Spleen (tissue), 11 donors: ENCODE data around the gene PAOX. TPM values are rescaled to one million over a fixed set of nuclear protein-coding genes. Genes with fewer than 3 reads are reported as not detected.
A peak's percentile ranks its signal among the peaks of the same experiment; 100 is the strongest.

Source experiments
- DNase-seq: peaks from one replicate; pipeline ENCODE4 v3.0.0-alpha.2; 2020
- H3K27ac ChIP-seq, 8 donors: fragments of 200-600 bp; sonication (generic) in 7 of 8; 1 replicate in 4 of 8; 2 replicates in 4 of 8; pipeline versions ENCODE4 v1.5.0 to v1.8.0; 2016 to 2021; ENCODE audit warnings: inconsistent platforms in 4 of 8, mild to moderate bottlenecking in 4 of 8, moderate library complexity in 1 of 8
- H3K27me3 ChIP-seq, 7 donors: fragments of 200-600 bp; sonication (generic) in 6 of 7; replicated peaks in 1 of 7; 1 replicate in 4 of 7; 2 replicates in 3 of 7; pipeline versions ENCODE4 v1.5.0 to v1.8.0; 2016 to 2021; ENCODE audit warnings: inconsistent platforms in 3 of 7, mild to moderate bottlenecking in 1 of 7
- H3K36me3 ChIP-seq, 6 donors: fragments of 200-600 bp; sonication (generic) in 5 of 6; 1 replicate in 4 of 6; 2 replicates in 2 of 6; pipeline versions ENCODE4 v1.5.0 to v1.8.0; 2016 to 2021; ENCODE audit warnings: inconsistent platforms in 2 of 6
- H3K4me1 ChIP-seq, 6 donors: fragments of 200-600 bp; sonication (generic) in 5 of 6; 1 replicate in 3 of 6; 2 replicates in 3 of 6; pipeline versions ENCODE4 v1.5.0 to v1.8.0; 2016 to 2021; ENCODE audit warnings: inconsistent platforms in 3 of 6
- H3K4me3 ChIP-seq, 8 donors: fragments of 200-600 bp; sonication (generic) in 7 of 8; 1 replicate in 4 of 8; 2 replicates in 4 of 8; pipeline versions ENCODE4 v1.5.0 to v1.8.0; 2016 to 2021; ENCODE audit warnings: inconsistent platforms in 4 of 8, mild to moderate bottlenecking in 4 of 8, moderate library complexity in 2 of 8
- H3K9me3 ChIP-seq, 8 donors: fragments of 200-600 bp; sonication (generic) in 7 of 8; 1 replicate in 4 of 8; 2 replicates in 4 of 8; pipeline versions ENCODE4 v1.5.0 to v1.8.0; 2016 to 2021; ENCODE audit warnings: inconsistent platforms in 4 of 8
- POLR2A ChIP-seq, 3 donors: fragments of 450-650 bp; IDR thresholded peaks; one replicate each; pipeline ENCODE4 v1.5.1; 2017; ENCODE audit warnings: antibody characterized with exemption in 3 of 3, mild to moderate bottlenecking in 1 of 3
- POLR2AphosphoS5 ChIP-seq, 3 donors: sonication (generic); formaldehyde crosslinking; IDR thresholded peaks; one replicate each; pipeline ENCODE4 v1.5.1; 2017; ENCODE audit warnings: antibody characterized with exemption in 3 of 3
- WGBS, 5 donors: extraction: QIAGEN DNeasy Blood & Tissue Kit in 3 of 5; methylation state at CpG; one replicate each; pipeline versions ENCODE4 v1.1.5 to v1.1.7; 2013 to 2018; 5-methylcytosine and 5-hydroxymethylcytosine counted together
- intact Hi-C: fragments of 100-400 bp; cut with DNase I; formaldehyde crosslinking; loops from one replicate; pipeline ENCODE4 v1.15.0; 2023; ENCODE audit warnings: low total_unique reads
- polyA plus RNA-seq, 3 donors: library from polyadenylated mRNA; stranded (reverse); fragments of 200-250 nt; gene quantifications; one replicate each; pipeline ENCODE4 v1.2.1, GENCODE V29; 2013
- total RNA-seq, 7 donors: library from RNA; depleted of rRNA in 3 of 7; stranded (reverse); fragments of >200 nt in 3 of 7; fragmentation: NEBNext Ultra II Directional in 4 of 7; extraction: Animal tissue kit (Norgen Biotek cat#: 25700) in 4 of 7; gene quantifications; one replicate each; pipeline versions ENCODE4 v1.1.0 to v1.2.1, GENCODE V29; 2016 to 2021
- TF ChIP-seq, protein P1 (sequence below), 11 experiments: fragments of 200-600 bp in 7 of 11; fragments of 450-650 bp in 4 of 11; sonication (generic) in 4 of 11; IDR thresholded peaks in 8 of 11; conservative IDR thresholded peaks in 3 of 11; 1 replicate in 7 of 11; 2 replicates in 4 of 11; pipeline versions ENCODE4 v1.4.0 to v1.8.0; 2016 to 2021; ENCODE audit warnings: antibody characterized with exemption in 11 of 11, inconsistent platforms in 4 of 11, mild to moderate bottlenecking in 1 of 11
- donor health status: healthy with polysubstance abuse.
- donor health status: DM: no; HTN: no; CAD: no; lungs with moderate emphysema.
- donor health status: DM: no; HTN: no; CAD: no.
- donor health status: Bipolar disorder and iron deficiency.
- donor health status: healthy.
- donor health status: DM: no; HTN: no; CAD: no.
- donor health status: DM: yes; HTN: yes; CAD: no.

PAOX gene
- total and polyA plus RNA-seq, 10 donors, result 15.4 to 34.0 (median 21.5) TPM

DNA sequence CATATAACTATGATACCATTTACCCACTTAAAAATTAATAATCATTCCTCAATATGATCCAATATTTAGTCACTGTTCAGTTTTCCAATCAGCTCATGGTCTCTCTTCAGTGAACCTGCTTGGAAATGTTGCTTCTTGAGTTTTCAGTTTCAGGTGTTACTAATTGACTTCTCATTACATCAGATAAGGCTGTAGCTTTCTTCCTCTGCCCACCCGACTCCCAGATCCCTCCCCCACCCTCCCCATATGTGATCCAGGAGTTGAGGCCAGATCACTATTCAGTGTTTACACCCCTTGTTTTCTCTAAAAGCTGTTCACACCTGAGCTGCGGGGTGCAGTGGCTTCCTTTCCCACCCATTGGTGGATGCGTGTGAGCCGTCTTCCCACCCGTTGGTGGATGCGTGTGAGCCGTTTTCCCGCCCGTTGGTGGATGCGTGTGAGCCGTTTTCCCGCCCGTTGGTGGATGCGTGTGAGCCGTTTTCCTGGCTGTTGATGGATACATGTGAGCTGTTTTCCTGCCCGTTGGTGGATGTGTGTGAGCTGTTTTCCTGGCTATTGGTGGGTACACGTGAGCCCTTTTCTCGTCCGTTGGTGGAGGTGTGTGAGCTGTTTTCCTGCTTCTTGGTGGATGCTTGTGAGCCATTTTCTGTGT, 11.7 kb downstream of the PAOX start:
- intact Hi-C loops, result no loop called here
- WGBS, 5 donors, result 77 to 91% (median 86%) methylated on average over 19 of the region's 19 CpGs

DNA sequence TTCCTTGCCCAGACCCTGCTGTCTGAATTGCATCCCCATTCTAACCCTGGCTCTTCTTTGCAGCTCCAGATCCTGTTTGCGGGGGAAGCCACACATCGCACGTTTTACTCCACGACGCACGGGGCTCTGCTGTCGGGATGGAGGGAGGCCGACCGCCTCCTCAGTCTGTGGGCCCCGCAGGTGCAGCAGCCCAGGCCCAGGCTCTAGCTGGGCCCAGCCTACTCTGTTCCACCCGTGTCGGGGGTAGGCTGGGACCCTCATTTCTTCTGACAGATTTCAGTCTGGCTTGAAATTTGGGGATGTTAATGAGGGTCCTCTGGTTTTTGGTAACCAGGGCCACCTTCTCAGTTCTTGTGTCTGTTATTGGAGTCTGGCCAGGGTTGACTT, 12.2 kb downstream of the PAOX start:
- Histone ChIP-seq H3K4me1 (peaks cover 34 to 90% (median 77%) of the 10 kb centered on the region in 6 donors), H3K27ac (peak overlapping the region in 7 of 8 donors; percentile 20 to 94 (median 88)), H3K9me3 (no peaks in the 10 kb centered on the region), H3K4me3 (no peak overlapping the region), H3K27me3 (no peaks in the 10 kb centered on the region), H3K36me3 (peaks cover 0 to 13% (median 5%) of the 10 kb centered on the region in 6 donors)
- no peak for DNase-seq
- intact Hi-C loops, result no loop called here
- 89 to 100% (median 93%) methylated on average over 4 to 12 of the region's 12 CpGs for WGBS, 5 donors
- peak in 1 of 3 donors; percentile 21 for TF ChIP-seq POLR2AphosphoS5 (IDR thresholded peaks at IDR 0.05)
- no peak for TF ChIP-seq POLR2A (IDR thresholded peaks at IDR 0.05)
- TF ChIP-seq, protein P1, sequence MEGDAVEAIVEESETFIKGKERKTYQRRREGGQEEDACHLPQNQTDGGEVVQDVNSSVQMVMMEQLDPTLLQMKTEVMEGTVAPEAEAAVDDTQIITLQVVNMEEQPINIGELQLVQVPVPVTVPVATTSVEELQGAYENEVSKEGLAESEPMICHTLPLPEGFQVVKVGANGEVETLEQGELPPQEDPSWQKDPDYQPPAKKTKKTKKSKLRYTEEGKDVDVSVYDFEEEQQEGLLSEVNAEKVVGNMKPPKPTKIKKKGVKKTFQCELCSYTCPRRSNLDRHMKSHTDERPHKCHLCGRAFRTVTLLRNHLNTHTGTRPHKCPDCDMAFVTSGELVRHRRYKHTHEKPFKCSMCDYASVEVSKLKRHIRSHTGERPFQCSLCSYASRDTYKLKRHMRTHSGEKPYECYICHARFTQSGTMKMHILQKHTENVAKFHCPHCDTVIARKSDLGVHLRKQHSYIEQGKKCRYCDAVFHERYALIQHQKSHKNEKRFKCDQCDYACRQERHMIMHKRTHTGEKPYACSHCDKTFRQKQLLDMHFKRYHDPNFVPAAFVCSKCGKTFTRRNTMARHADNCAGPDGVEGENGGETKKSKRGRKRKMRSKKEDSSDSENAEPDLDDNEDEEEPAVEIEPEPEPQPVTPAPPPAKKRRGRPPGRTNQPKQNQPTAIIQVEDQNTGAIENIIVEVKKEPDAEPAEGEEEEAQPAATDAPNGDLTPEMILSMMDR (IDR thresholded peaks at IDR 0.05 in 8 of 11, conservative IDR thresholded peaks at IDR 0.05 in 3 of 11), result no peak

More for the DNA sequence above, 11.7 kb downstream of the PAOX start:
- no peaks in the 10 kb centered on the region for H3K27me3 ChIP-seq
- no peak for DNase-seq
- peak overlapping the region; percentile 26 to 94 (median 88) for H3K27ac ChIP-seq
- peak overlapping the region in 1 of 8 donors; percentile 70 for H3K4me3 ChIP-seq
- TF ChIP-seq POLR2A (IDR thresholded peaks at IDR 0.05) (no peak), POLR2AphosphoS5 (IDR thresholded peaks at IDR 0.05) (no peak)
- TF ChIP-seq, protein P1 (IDR thresholded peaks at IDR 0.05 in 8 of 11, conservative IDR thresholded peaks at IDR 0.05 in 3 of 11), result no peak
- H3K36me3 ChIP-seq, result peaks cover 0 to 7% (median under 1%) of the 10 kb centered on the region in 6 donors
- peaks cover 34 to 85% (median 74%) of the 10 kb centered on the region in 6 donors for H3K4me1 ChIP-seq
- H3K9me3 ChIP-seq, result no peaks in the 10 kb centered on the region

DNA sequence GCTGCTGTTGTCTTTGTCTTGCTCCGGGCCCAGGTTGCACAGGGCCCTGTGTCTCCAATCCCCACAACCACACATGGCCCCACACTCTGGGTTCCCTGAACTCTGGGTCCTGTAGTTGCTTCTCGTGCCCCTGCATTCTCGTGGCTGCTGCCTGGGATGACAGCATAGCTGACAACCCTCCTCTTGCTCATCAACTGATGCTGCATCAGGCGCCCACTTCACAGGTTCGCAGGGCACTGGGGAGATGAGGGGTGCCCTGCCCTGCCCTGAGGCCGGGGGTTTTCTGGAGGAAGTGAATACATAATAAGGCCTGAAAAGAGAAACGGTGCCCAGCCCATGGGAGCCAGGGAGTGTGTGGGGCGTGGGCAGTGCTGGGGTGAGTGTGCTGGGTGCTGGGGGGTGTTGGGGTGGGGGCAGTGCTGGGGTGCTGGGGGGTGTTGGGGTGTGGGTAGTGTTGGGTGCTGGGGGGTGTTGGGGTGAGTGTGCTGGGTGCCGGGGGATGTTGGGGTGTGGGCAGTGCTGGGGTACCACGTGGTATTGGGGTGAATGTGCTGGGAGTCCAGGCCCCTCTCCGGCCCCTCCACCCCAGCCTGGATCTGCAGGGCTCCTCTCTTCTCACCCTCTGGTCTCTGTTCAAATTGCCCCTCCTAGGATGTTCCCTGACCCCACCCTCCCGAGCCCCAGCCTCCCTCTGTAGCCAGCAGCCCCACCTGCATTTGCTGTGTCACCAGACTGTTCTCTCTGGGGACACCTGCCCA, 12.9 kb downstream of the PAOX start:
- H3K27me3 ChIP-seq, result no peaks in the 10 kb centered on the region
- DNase-seq, result no peak
- intact Hi-C loops, result no loop called here
- peak overlapping the region in 6 of 8 donors; percentile 11 to 94 (median 88) for H3K27ac ChIP-seq
- 66 to 83% (median 74%) methylated on average over 10 to 12 of the region's 12 CpGs for WGBS, 5 donors
- H3K4me3 ChIP-seq, result no peak overlapping the region
- TF ChIP-seq, protein P1 (IDR thresholded peaks at IDR 0.05 in 8 of 11, conservative IDR thresholded peaks at IDR 0.05 in 3 of 11), result no peak
- TF ChIP-seq POLR2AphosphoS5 (IDR thresholded peaks at IDR 0.05), result peak in 1 of 3 donors; percentile 36
- no peak for TF ChIP-seq POLR2A (IDR thresholded peaks at IDR 0.05)
- H3K9me3 ChIP-seq, result no peaks in the 10 kb centered on the region
- peaks cover 0 to 20% (median 11%) of the 10 kb centered on the region in 6 donors for H3K36me3 ChIP-seq
- peaks cover 34 to 95% (median 77%) of the 10 kb centered on the region in 6 donors for H3K4me1 ChIP-seq
